Suprapubic skin (tissue), 4 donors: ENCODE measurements around the gene MMD.

Source experiments
- EP300 ChIP-seq: sonication (generic); formaldehyde crosslinking; IDR thresholded peaks from one replicate; pipeline ENCODE4 v1.6.1; 2017; ENCODE audit warnings: antibody characterized with exemption
- POLR2A ChIP-seq, 2 donors: fragments of 450-650 bp; IDR thresholded peaks; one replicate each; pipeline ENCODE4 v1.6.1; 2017; ENCODE audit warnings: antibody characterized with exemption in 2 of 2, mild to moderate bottlenecking in 2 of 2, moderate library complexity in 2 of 2
- POLR2AphosphoS5 ChIP-seq, 3 donors: sonication (generic); formaldehyde crosslinking; IDR thresholded peaks; one replicate each; pipeline ENCODE4 v1.6.1; 2017; ENCODE audit warnings: antibody characterized with exemption in 3 of 3
- TF ChIP-seq, protein P1 (sequence below), 2 donors: fragments of 200-600 bp in 1 of 2; fragments of 450-650 bp in 1 of 2; sonication (generic) in 1 of 2; IDR thresholded peaks; one replicate each; pipeline ENCODE4 v1.5.1; 2016 to 2019; ENCODE audit warnings: antibody characterized with exemption in 2 of 2, mild to moderate bottlenecking in 1 of 2, moderate library complexity in 1 of 2

DNA sequence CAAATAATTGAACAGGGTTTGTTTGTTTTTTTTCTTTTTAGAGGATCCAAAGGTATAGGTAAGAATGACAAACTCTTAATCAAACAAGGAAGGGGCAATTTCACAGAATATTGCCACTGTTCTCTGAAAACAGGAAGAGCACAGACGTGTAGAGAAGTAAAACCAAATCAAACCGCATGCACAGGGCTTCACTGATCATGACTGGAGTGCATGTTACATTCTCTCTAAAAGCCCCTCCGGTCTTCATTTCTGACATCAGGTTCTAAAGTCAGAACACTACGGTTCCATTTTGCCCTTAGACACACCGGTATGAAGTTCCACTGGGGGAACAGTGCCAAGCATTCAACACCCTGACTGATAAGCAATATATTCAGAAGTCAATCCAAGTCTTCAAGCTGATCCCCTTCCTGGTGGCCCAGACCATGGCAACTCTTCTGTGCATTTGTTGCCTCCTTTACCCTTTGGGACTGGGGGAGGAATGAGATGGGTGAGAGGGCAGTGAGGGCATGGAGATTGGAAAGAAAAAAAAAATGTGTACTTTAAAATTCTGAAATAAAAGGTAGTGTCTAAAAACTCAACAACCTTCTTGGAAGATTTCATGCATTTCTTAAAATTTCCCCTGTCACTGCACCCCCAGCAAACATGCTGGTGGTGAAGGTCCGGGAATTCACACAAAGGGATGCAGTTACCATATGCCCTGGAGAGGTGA is 1.4 kb downstream of the MMD start:
- TF ChIP-seq, protein P1, sequence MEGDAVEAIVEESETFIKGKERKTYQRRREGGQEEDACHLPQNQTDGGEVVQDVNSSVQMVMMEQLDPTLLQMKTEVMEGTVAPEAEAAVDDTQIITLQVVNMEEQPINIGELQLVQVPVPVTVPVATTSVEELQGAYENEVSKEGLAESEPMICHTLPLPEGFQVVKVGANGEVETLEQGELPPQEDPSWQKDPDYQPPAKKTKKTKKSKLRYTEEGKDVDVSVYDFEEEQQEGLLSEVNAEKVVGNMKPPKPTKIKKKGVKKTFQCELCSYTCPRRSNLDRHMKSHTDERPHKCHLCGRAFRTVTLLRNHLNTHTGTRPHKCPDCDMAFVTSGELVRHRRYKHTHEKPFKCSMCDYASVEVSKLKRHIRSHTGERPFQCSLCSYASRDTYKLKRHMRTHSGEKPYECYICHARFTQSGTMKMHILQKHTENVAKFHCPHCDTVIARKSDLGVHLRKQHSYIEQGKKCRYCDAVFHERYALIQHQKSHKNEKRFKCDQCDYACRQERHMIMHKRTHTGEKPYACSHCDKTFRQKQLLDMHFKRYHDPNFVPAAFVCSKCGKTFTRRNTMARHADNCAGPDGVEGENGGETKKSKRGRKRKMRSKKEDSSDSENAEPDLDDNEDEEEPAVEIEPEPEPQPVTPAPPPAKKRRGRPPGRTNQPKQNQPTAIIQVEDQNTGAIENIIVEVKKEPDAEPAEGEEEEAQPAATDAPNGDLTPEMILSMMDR (IDR thresholded peaks at IDR 0.05) = no peak
- no peak for TF ChIP-seq POLR2A (IDR thresholded peaks at IDR 0.05)
- no peak for TF ChIP-seq EP300
- no peak for TF ChIP-seq POLR2AphosphoS5 (IDR thresholded peaks at IDR 0.05)
